Measurements from ENCODE around the gene ZAP70. TPM values are rescaled to one million over a fixed set of nuclear protein-coding genes. Genes with fewer than 3 reads are reported as not detected.

ZAP70 gene
- total and polyA plus RNA-seq, 8 donors, result 1.1 to 78.2 (median 4.1) TPM

DNA sequence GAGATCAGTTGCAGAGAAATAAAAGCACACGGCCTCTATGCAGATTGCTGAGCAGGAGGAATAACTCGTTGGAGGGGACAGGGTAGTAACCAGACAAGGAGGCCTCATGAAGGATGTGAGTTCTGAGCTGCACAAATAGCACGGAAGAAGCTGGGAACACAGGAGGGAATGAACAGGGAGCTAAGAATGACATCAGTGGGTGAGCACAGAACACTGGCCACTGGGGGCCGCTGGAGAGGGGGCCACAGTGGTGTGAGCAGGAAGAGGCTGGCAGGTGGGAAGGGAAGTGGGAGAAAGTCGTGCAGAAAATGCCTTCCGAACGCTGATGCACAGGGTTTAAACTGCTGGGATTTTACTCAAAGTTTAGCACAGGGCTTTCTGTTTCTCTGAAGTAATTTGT is 61.0 kb downstream of the ZAP70 start:
- H3K4me1 ChIP-seq, result no peaks in the 10 kb centered on the region
- TF ChIP-seq EP300 (IDR thresholded peaks at IDR 0.05), result no peak
- no peak for TF ChIP-seq POLR2A (IDR thresholded peaks at IDR 0.05)
- TF ChIP-seq POLR2AphosphoS5 (IDR thresholded peaks at IDR 0.05), result no peak
- TF ChIP-seq, protein P1, sequence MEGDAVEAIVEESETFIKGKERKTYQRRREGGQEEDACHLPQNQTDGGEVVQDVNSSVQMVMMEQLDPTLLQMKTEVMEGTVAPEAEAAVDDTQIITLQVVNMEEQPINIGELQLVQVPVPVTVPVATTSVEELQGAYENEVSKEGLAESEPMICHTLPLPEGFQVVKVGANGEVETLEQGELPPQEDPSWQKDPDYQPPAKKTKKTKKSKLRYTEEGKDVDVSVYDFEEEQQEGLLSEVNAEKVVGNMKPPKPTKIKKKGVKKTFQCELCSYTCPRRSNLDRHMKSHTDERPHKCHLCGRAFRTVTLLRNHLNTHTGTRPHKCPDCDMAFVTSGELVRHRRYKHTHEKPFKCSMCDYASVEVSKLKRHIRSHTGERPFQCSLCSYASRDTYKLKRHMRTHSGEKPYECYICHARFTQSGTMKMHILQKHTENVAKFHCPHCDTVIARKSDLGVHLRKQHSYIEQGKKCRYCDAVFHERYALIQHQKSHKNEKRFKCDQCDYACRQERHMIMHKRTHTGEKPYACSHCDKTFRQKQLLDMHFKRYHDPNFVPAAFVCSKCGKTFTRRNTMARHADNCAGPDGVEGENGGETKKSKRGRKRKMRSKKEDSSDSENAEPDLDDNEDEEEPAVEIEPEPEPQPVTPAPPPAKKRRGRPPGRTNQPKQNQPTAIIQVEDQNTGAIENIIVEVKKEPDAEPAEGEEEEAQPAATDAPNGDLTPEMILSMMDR (IDR thresholded peaks at IDR 0.05), result no peak
- intact Hi-C loops (cut with DNase I; ENCODE audit: low total_unique reads), result no loop called here
- no peak overlapping the region for H3K27ac ChIP-seq
- H3K4me3 ChIP-seq, result no peak overlapping the region
- DNase-seq, result peak in 1 of 2 donors; percentile 45
- 57 to 64% (median 61%) methylated on average over 7 of the region's 7 CpGs for WGBS, 5 donors
- no peaks in the 10 kb centered on the region for H3K27me3 ChIP-seq
- no peaks in the 10 kb centered on the region for H3K9me3 ChIP-seq
- peaks cover 27 to 94% (median 87%) of the 10 kb centered on the region in 4 donors for H3K36me3 ChIP-seq

- H3K36me3 ChIP-seq, result peaks cover 27 to 90% (median 86%) of the 10 kb centered on the region in 4 donors
- WGBS, 5 donors, result 79 to 85% (median 79%) methylated on average over 11 of the region's 11 CpGs
- H3K4me3 ChIP-seq, result no peak overlapping the region
- H3K27me3 ChIP-seq, result no peaks in the 10 kb centered on the region
- intact Hi-C loops (cut with DNase I; ENCODE audit: low total_unique reads), result no loop called here
- no peaks in the 10 kb centered on the region for H3K4me1 ChIP-seq
- no peak overlapping the region for H3K27ac ChIP-seq
- H3K9me3 ChIP-seq, result no peaks in the 10 kb centered on the region
- TF ChIP-seq POLR2A (IDR thresholded peaks at IDR 0.05), result no peak
- TF ChIP-seq, protein P1 (IDR thresholded peaks at IDR 0.05), result no peak
- TF ChIP-seq POLR2AphosphoS5 (IDR thresholded peaks at IDR 0.05), result no peak
- TF ChIP-seq EP300 (IDR thresholded peaks at IDR 0.05), result no peak
- no peak for DNase-seq
These were observed 61.7 kb downstream of the ZAP70 start for GRCh38 chr2:97775074-97775473.

- 60 to 94% (median 79%) methylated on average over 1 to 4 of the region's 4 CpGs for WGBS, 5 donors
- DNase-seq, result no peak
- Histone ChIP-seq H3K27me3 (no peaks in the 10 kb centered on the region), H3K27ac (no peak overlapping the region), H3K36me3 (peaks cover 7 to 62% (median 59%) of the 10 kb centered on the region in 4 donors), H3K4me1 (no peaks in the 10 kb centered on the region), H3K9me3 (no peaks in the 10 kb centered on the region), H3K4me3 (no peak overlapping the region)
- no peak for TF ChIP-seq POLR2AphosphoS5 (IDR thresholded peaks at IDR 0.05)
- no peak for TF ChIP-seq POLR2A (IDR thresholded peaks at IDR 0.05)
- no peak for TF ChIP-seq EP300 (IDR thresholded peaks at IDR 0.05)
- TF ChIP-seq, protein P1 (IDR thresholded peaks at IDR 0.05), result no peak
- intact Hi-C loops (cut with DNase I; ENCODE audit: low total_unique reads), result no loop called here
These were observed 65.8 kb downstream of the ZAP70 start for GRCh38 chr2:97779141-97779540.

GRCh38 chr2:97781981-97782380 is 68.6 kb downstream of the ZAP70 start:
- no peak overlapping the region for H3K27ac ChIP-seq
- TF ChIP-seq POLR2A (IDR thresholded peaks at IDR 0.05), result no peak
- TF ChIP-seq POLR2AphosphoS5 (IDR thresholded peaks at IDR 0.05), result no peak
- TF ChIP-seq, protein P1 (IDR thresholded peaks at IDR 0.05), result no peak
- no peak for TF ChIP-seq EP300 (IDR thresholded peaks at IDR 0.05)
- no peaks in the 10 kb centered on the region for H3K4me1 ChIP-seq
- H3K4me3 ChIP-seq, result no peak overlapping the region
- H3K36me3 ChIP-seq, result peaks cover 0 to 53% (median 47%) of the 10 kb centered on the region in 4 donors
- H3K9me3 ChIP-seq, result no peaks in the 10 kb centered on the region
- intact Hi-C loops (cut with DNase I; ENCODE audit: low total_unique reads), result no loop called here
- 93 to 100% (median 96%) methylated on average over 3 to 4 of the region's 4 CpGs for WGBS, 5 donors
- no peaks in the 10 kb centered on the region for H3K27me3 ChIP-seq
- DNase-seq, result no peak
